Activated CD8-positive, alpha-beta memory T cell treated with anti-CD3 and anti-CD28 coated beads, Interleukin-2, amount 50 U/mL, for 24 hours (primary cell): ENCODE results near the gene ADORA1.

Experiments
- DNase-seq: peaks from one replicate; pipeline ENCODE4 v3.0.0-alpha.2; 2020; ENCODE audit errors: extremely low read depth

The ADORA1 gene

DNA sequence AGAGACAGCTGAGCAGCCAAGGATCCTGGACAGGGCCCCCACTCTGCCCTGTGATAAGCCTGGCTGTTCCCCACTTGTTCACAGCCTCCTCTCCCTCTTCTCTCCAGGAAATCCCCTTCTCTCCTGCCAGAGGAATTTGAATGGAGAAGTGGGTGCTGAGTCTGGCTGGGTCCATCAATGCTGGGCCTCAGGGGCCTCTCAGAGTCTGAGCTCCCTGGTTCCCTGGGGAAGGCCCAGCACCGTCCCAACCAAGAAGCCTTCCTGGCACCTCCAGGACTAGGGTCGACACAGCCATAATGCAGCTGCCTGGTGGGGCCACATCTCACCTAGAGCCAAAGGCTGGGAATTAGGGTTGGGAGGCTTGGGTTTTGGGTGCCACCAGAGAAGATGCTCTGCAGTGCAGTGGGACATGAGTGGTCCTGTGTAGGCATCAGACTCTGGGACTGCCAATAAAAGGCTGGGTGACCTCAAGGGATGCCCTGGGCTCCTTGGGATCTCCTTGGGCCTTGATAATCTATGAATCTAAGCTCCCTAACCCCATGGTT, 45.6 kb downstream of the ADORA1 start:
- DNase-seq, result no peak

DNA sequence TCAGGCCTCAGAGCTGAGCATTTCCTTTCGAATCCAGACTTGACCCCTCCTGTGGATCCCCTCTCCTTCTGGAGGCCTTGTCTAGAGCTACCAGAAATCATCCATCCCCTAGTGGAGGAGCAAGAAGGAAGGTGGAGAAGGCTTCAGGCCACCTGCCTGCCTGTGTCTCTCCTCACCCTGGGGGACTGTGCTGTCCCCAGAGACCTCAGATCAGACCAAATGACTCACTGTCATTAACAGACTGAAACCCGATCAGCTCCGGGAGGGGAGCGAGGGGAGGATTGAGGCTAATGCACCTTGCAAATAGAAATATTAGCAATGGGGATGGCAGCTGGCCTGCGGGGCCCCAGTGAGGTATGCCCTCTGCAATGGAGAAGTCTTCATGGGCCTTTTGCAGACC, 46.0 kb downstream of the ADORA1 start:
- no peak for DNase-seq

DNA sequence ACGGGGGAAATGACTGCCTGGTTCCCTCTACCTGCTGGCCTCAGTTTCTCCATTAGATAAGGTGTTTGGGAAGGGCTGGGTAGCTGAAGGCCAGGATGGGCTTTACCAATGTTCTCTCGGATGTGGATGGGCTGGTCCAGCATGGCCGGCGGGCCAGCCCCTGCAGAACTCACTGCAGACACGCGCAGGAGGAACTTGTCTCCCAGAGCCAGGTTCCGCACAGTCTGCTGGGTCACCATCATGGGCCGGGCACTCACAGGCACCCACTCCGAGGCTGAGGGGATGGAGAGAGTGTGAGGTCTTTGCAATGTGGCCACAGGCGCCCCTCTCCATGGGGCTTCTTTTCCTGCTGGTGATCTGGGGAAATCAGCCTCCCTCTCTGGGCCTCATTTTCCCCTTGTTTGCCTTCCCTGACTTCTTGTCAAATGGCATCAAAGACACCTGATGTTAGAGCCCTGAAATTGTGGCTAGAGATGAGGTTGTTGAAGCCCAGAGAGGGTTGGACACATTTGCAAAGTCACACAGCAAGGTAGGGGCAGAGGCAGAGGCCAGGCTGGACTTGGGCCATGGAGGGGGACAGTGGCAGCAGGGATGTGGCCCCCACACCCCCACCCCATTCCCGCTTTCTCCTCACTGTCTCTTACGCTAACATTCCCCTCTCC, 46.9 kb downstream of the ADORA1 start:
- no peak for DNase-seq

DNA sequence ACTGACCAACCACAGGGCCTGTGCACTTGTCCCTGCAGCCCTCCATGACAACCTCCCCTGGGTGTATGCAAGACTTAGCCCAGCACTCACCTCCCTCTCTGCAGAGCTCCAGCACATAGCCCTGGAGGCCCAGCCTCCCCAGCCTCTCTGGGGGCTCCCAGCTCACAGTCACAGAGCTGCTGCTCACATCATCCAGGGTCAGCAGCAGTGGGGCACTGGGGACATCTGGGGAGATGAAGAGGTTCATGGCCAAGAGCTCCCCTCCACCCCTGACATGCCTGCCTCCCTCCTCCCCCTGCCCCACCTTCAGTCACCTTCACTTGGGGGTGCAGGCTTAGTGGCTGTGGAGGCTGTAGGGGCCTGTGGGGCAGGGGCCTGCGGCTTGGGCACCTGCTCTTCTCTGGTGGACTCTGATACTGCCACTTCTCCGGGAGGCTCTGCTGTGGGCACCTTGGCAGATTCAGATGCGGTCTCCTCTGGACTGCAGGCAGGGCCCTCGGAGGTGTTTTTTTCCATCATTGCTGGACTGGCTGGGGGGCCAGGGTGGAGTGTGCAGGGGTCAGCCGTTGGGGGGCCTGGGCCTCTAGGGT, 47.8 kb downstream of the ADORA1 start, which contains the start of gene MYBPH:
Gene MYBPH, minus strand, starts transcription at position 590 of the 590 bp plus-strand sequence. Its CDS starts 71 bp downstream, at position 519.
- no peak for DNase-seq

DNA sequence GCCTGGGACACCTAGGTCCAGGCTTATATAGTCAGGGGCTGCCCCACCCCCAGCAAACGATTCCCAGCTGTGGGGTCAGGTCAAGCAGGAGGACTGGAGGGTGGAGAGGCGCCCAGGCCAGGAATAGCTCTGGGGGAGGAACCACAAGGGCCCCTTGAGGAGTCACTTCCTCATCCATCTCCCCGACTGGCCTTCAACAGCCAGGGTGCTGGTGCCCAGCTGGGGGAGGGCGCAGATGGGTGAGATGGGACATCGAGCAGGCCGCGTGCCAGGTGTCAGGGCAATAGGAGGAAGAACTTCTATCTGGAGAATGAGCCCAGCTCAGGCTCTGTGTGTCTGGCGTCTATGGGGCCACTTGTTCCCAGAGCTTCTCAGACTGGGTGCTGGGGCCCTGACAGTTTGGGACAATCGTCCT, 48.3 kb downstream of the ADORA1 start:
- DNase-seq, result no peak

DNA sequence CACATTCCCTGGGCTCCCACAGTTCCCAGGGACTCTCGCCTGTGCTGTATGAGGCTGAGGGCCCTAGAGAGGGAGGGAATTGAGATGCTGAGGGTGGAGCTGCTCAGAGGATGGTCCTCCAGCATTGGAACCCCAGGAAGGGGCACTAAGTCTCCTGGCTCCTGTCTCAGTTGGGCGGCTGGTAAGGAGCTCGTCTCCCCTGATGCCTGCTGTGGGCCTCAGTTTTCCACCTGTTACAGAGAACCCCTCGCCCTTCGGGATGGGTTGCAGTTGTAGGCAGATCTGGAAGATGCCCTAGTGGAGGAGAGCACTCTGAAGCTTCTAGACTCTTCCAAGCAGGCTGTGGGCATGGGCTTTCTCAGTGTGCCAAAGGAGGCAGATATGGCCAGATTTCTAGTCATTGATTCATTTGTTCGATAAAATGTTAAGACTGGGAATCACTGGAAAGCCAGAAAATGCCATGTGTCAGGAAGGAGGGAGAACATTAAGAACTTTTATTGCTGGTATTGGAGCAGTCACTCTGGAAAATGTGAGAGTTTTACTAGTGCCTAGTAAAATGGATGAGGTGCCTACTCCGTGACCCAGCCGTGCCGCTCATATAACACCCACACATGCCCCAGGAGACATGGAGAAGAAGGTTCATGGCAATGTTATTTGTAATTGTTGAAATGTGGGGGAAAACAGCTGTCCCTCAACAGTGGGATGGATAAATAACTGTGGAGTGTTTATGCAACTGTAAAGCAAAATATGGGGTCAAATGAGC, 48.9 kb downstream of the ADORA1 start:
- no peak for DNase-seq

DNA sequence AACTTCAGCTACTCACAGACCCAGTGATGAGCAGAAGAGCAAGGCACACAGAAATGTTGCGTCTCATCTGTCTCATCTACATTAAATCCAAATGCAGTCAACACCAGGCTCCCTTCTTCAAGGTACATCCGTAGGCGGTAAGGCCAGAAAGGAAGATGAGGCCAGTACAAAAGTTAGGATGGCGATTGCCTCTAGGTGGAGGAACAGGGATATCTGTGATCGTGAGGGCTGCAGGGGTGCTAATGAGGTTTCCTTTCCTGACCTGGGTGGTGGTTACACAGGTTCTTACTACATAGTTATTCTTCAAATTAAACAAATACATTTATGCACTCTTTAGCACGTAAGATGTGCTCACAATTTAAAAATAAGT, 49.5 kb downstream of the ADORA1 start:
- DNase-seq, result no peak

DNA sequence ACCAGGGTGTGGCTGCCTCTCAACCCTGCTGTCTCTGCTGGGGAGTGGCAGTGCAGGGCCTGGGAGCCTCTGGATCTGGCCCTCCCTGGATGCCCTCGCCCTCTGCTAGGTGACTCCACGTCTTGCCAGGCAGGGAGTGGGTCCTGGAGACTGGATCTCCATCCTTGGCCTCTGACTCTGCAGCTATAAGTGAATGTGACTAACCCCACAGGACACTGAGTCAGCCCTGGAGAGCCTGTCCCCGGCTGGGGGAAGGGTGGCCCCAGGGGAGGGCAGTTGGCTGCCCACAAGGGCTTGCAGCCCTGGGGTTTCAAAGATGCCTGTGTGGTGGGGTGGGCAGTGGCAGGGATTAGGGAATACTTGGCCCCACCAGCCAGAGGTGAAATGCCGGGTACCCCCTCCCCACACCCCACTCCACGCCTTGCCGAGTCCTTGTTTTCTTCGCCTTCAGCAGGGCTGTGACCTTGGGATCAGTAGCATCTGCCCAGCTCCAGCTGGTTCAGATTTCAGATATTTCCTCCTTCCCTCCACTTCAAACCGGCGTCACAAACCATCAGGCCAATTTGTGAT, 50.0 kb downstream of the ADORA1 start:
- no peak for DNase-seq

DNA sequence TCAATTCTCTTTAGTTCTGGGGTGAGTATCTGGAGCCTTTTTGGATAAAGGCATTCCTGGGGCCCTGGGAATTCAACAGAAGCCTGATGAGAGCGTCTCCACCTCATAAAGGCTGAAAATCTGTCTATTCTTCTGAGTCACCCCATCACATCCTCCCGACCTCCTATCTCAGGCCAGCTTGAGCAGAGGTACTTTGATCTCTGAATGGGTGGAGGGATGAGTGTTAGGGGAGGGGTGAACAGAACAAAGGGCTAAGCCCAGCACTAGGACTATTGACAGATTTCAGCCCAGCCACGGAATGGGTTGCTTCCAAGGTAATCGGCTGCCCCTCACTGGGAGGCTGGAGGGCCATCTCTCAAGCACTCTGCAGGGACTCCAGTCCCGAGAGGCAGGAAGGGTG, 50.6 kb downstream of the ADORA1 start:
- no peak for DNase-seq

DNA sequence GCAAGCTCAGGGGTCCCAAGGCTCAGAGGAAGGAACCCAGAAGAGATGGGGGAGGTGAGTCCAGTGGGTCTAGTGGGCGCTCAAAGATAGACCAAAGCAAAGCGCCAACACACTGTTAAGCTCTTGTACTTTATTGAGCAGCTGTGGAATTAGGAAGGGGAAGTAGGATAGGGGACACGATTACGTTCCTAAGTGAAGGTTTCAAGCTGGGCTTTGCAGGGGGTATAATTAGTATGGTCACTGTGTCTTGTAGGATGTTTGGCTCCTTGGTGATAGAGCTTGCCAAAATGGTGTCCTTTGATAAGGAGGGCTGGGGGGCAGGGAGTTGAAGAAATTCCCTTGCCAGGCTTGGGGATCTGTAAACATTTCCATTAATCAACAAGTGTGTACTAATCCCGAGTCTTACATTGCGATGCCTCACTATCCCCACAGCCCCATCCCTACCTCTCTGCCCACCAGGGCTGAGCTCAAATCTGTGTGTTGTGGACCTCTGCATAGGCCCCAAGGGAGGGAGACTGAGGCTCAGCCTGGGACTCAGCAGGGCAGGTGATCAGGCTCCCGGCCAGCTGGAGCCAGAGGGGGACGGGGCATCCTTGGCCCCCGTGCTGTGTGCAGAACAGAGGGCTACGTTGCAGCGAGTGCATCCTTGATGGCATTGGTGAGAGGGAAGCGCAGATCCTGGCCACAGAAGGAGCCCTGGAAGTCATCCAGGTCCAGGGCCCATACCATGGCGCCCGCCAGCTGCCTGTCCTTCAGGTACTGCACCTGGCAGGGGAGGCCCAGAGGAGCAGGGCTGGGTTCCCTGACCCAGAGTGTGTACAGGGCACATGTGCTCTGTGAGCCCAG, 51.5 kb downstream of the ADORA1 start:
- no peak for DNase-seq

DNA sequence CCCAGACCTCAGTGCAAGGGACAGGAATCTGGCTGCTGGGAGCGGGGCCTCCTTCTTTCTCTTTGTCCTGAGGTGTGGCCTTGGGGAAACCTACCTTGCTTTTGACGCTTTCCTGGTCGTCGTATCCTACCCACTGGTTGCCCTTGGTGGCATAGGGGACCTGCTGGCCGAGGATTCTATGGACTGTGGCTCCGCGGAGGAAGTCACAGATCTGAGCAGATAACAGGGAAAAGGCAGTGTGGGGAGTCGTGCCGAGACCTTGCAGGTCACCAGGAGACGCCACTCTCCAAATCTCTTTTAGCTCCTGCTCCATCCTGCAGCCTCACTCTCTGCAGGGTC, 52.1 kb downstream of the ADORA1 start:
- DNase-seq, result no peak

DNA sequence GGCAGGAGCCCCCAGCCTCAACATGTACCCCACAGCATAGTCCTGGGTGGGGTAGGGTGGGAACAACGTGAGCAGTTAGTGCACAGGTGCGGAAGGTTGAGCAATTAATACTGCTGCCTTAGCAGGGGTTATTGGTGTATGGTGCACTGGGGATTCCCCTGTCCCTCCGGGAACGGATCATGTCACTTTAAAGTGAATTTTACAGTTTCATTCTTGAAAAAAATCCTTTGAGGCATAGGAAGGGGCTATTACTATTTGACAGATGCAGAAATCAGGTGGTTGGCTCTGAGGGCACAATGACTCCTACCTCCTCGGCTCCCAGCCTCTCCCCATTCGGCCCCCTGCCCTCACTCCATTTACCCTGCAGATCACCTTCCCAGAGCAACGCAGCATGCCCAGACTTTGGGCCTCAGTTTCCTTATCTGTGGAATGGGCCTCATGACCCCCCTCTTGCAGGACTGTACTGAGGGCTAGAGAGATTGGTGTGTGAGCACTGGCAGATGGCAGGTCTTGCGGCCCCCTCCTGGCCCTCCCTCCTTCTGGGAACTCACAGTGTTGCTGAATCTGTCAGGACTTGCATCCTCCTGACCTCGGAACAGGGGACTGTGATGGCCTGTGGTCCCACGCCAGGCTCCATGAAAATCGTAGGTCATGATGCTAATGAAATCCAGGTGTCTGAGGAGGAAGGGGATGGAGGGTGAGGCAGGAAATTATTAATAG, 53.2 kb downstream of the ADORA1 start:
- DNase-seq, result no peak

DNA sequence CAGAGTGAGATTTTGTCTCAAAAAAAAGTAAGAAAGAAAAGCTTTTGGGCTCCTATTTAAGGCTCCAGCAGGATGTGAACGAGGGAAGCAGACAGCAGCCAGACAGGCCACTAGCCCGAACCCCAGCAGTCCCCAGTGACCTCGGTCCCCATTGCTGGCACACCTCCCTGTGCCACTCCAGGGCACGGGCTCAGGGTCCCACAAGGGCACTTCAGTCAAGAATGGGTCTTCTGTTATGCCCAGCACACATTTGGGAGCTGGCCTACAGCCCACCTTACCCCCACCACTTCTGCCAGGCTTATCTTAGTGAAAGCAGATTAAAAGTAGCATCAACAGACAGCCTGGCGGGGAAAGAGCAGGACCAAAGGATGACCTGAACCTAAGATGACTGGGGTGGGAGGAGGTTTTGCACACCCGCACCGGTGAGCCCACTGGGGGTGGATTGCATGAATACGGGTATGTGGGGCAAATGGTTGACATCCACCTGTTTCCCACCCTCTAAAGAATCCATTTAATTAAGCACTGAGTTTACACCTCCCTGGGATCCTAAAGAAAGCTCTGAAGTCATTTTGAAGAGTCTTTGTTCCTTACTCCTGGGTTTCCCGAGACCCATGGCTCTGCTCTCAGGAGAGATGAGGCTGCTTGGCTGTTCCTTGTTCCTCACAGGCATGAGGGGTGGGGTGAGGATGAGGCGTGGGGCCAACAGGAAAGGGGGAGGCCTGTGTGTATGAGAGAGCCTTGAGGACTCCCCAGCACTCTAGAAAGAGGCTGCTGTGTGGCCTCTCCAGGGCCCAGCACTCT, 54.3 kb downstream of the ADORA1 start:
- no peak for DNase-seq

DNA sequence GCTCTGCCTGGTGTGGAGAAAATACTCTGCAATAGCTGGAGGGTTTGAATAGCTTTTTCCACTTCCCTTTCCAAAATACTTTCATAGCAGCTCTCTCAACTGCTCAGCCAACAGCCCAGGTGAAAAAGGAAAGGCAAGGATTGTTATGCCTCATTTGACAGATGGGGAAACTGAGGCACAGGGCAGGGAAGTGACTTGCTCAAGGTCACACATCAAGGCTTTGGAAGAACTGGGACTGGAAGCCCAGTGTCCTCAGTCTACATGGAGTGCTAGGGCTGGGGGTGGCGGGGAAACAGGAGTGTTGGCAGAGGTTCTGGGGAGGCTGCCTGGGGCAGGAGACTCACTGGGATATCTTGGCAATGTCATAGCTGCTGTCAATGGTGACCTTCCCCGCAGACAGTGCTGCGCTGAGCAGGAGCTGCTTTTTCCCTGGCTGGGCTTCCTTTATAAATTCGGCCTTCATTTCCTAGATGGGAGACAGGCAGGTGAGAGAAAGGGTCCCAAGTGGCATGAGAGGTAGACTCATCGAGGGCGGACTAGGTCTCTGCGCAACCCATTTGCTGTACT, 54.9 kb downstream of the ADORA1 start:
- no peak for DNase-seq

DNA sequence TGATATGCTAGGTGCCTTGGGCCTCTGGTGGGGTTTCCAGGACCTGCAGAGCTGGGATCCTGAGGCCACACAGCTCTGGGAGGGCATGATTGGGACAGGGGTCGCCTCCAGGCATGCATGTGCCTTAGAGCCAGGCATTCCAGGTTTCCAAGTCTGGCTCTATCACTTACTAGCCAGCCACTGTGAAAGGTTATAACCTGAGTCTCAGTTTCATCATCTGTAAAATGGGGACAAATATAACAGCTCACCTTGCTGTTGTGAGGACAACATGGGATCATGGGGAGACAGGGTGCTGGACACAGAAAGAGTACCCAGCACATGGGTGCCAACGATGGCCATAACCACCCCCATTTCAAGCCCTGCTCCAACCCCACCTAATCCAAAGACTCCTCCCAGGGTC, 56.3 kb downstream of the ADORA1 start:
- DNase-seq, result no peak

DNA sequence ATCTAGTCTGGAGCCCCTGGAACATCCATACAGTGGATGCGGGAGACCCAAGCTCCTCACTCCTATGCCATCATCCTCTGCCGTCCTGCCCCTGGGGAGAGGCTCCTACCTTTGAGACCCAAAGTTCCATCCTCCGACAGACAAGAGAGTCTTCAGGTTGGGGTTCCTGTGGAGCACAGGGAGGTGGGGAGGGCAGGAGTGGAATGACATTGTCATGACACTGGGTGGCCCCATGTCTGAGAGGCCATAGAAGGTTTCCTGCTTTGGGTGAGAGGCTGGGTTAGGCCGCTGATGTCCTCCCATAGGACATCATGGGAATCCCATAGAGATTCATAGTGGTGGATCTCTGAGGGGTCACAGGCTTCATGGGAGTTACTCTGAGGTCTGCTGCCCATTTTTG, 56.9 kb downstream of the ADORA1 start:
- DNase-seq, result no peak

DNA sequence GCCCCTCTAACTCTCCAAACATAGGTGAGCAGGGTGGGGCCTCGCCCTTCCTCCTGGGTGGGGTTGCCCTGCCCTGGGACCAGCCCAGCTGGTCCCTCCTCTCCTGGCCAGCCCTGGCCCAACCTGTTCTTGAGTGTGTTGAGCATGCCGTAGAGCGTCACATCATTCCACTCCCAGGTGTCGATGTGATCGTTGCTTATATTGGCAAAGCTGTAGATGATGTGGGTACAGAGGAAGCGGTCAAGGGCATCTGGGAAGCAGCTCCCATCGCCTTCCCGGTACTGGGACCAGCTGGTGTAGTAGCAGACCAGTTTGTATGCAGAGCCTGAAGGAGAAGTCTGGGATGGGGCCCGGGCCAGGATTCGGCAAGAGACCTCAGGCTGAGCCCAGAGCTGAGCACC, 57.5 kb downstream of the ADORA1 start:
- no peak for DNase-seq

DNA sequence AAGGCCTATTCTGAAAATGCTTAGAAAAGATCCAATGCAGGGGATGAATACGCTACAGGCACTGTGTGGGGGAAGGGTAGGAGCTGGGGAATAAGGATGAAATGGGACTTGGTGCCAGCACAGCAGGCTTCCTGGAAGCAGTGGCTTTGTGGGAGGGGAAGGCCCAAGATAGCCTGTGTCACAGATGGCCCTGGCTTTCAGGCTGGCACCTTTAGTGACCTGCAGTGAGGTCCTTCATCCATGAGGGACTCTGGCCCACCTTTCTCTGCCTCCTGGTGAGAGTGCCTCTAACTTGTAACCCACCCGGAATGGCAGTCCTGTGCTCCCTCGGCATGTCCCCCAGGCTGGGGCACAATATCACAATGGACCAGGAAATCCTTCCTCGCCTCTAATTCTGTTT, 58.1 kb downstream of the ADORA1 start:
- DNase-seq, result no peak

DNA sequence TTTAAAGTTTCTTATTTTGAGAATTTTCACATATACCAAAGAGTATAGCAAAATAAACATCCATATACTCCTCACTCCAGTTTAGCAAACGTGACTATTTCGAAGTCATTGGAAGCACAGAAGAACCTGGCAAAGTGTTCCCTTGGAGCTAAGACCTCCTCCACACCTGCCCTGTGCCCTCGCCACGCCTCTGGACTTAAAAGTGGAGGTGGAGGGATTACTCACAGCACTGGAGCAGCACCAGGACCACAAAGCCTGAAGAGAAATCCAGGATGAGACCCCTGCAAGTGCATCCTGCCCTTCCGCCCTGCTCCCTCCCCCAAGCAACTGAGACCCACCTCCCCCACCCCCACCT, 58.5 kb downstream of the ADORA1 start:
- no peak for DNase-seq
